ENCODE measurements around the gene ZNF346.
A peak's percentile ranks its signal among the peaks of the same experiment; 100 is the strongest.

ZNF346 gene

DNA sequence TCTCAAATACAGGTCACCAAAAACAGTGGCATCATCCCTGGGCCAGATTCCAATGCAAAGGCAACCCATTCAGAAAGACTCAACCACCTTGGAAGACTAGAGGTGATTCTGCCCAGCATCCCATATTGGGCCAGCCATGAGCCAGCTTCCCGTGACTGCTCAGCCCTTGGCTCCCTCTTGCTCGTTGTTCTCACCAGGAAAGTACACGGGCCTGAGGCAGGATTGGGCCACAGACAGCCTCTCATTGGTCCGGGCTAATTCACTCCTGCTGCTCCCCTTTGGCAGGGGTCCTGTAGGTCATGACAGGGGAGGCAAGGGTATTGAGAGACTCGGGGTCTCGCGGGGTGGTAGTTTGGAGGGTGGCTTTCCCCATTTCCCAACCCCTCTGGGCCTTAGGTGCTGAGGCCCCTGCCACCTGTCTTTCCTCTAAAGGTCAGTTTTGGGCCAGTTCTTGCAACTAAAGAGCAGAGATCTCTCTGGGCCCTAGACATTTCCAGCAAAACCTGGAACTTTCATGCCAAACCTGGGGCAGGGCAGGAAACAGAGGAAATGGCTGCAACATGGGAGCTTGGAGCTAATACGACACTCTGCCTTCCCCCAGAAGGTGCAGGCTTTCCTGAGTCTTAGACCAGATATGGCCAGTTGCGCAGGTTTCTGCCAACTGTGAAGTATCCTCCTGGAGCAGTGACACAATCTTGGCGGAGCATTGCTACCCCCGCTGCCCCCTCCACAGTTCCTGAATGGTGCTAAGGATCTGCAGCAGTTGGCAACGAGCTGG is 42.2 kb downstream of the ZNF346 start:
- H3K36me3 ChIP-seq (replicated peaks), result peaks cover 34% of the 10 kb centered on the region
- H3K9me3 ChIP-seq, result no peaks in the 10 kb centered on the region
- no peaks in the 10 kb centered on the region for H3K27me3 ChIP-seq (ENCODE audit: low read depth)
- H3K4me3 ChIP-seq, result no peak overlapping the region
- H3K4me1 ChIP-seq, result no peaks in the 10 kb centered on the region
- DNase-seq (ENCODE audit: low spot score in 2 of 2), result no peak
- in situ Hi-C loops (cut with MboI; ENCODE audit: low sequenced_read_pairs), result no loop called here

DNA sequence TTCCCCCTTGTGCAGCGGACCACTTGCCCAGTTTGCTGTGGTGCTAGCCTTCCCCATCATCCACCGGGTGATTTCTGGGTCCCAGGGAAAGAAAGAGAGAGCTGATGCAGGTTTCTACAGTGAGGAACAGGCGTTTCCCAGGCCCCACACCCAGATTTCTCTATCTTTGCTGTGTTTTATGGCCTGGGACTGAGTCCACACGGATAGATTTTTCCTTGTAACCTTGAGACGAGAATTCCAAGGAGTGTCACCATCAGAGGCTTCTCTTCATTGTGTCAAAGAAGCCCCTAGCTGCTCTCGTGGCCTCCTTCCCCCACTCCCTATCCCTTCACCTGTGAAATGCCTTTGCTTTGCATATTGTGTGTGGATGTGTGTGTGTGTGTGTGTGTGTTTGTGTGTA is 43.0 kb downstream of the ZNF346 start:
- H3K36me3 ChIP-seq (replicated peaks), result peaks cover 34% of the 10 kb centered on the region
- no peak for DNase-seq (ENCODE audit: low spot score in 2 of 2)

DNA sequence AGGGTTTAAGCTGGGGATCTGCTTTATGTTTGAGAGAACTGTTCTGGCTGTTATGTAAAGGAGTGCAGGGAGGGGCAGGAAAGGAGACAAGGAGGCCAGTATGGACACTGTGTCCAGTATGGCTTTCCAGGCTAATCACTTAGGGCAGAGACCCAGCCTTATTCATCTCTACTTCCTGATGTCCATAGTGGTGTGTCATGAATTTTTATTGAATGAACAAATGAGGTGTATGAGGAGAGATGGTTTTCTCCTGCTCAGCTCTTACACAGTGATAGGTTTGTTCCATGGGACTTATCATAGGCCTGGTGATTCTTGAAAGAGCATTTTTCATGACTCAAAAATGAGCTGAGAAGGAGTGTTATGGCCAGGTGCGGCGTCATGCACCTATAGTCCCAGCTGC is 43.7 kb downstream of the ZNF346 start:
- Histone ChIP-seq H3K4me1 (no peaks in the 10 kb centered on the region), H3K9me3 (no peaks in the 10 kb centered on the region), H3K36me3 (replicated peaks) (peaks cover 34% of the 10 kb centered on the region), H3K27me3 (ENCODE audit: low read depth) (no peaks in the 10 kb centered on the region), H3K4me3 (no peak overlapping the region)
- in situ Hi-C loops (cut with MboI; ENCODE audit: low sequenced_read_pairs), result no loop called here
- DNase-seq (ENCODE audit: low spot score in 2 of 2), result no peak

More for the DNA sequence above, 43.0 kb downstream of the ZNF346 start:
- Histone ChIP-seq H3K27me3 (ENCODE audit: low read depth) (no peaks in the 10 kb centered on the region), H3K9me3 (no peaks in the 10 kb centered on the region), H3K4me1 (no peaks in the 10 kb centered on the region), H3K4me3 (no peak overlapping the region)
- in situ Hi-C loops (cut with MboI; ENCODE audit: low sequenced_read_pairs), result no loop called here

DNA sequence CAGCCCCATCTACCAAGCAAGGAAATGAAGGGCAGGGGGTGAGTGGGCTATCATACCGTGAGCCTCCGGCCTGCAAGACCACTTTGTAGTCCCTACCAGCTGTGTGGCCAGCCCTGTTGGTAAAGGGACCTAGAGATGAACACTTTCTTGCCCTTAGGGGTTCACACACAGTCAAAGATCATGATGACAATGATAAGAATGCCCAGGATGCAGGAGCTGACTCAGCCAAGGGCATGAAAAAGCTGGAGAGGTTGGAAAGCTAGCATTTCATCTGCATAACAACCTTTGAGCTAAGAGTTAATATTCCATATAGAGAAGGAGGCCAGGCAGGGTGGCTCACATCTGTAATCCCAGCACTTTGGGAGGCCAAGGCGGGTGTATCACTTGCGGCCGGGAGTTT is 45.0 kb downstream of the ZNF346 start:
- H3K27me3 ChIP-seq (ENCODE audit: low read depth), result no peaks in the 10 kb centered on the region
- no peaks in the 10 kb centered on the region for H3K9me3 ChIP-seq
- H3K4me1 ChIP-seq, result no peaks in the 10 kb centered on the region
- H3K36me3 ChIP-seq (replicated peaks), result peaks cover 28% of the 10 kb centered on the region
- no peak overlapping the region for H3K4me3 ChIP-seq
- in situ Hi-C loops (cut with MboI; ENCODE audit: low sequenced_read_pairs), result no loop called here
- DNase-seq (ENCODE audit: low spot score in 2 of 2), result no peak

DNA sequence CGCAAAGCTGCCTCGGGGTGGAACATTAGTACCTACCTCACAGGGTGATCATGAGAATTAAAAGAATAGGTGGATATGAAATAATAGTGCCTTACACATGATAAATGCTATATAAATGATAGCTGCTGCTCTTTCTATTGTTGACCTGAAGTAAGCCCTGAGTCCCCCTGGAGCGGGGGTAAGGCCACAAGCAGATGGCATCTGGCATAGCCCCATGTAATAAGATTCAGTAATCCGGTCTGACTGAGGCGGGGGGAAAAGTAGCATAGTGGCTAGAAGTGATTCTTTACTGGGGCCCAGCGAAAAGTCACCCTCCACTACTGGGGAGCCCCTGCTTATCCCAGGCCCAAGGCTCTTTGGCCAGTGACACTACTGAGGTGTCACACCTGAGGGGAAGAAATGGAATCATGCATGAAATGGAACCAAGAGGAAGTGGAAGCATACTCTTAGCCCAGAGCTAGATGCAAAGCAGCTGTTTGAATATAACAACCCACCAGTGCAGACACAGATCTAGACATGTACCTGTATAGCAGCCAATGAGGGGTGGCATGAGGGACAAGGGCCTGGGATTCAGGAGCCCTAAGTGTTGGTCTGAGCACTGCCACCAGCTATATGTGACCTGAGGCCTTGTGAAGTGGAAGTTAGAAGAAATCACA is 48.2 kb downstream of the ZNF346 start:
- H3K36me3 ChIP-seq (replicated peaks), result peaks cover 10% of the 10 kb centered on the region
- no peak overlapping the region for H3K4me3 ChIP-seq

DNA sequence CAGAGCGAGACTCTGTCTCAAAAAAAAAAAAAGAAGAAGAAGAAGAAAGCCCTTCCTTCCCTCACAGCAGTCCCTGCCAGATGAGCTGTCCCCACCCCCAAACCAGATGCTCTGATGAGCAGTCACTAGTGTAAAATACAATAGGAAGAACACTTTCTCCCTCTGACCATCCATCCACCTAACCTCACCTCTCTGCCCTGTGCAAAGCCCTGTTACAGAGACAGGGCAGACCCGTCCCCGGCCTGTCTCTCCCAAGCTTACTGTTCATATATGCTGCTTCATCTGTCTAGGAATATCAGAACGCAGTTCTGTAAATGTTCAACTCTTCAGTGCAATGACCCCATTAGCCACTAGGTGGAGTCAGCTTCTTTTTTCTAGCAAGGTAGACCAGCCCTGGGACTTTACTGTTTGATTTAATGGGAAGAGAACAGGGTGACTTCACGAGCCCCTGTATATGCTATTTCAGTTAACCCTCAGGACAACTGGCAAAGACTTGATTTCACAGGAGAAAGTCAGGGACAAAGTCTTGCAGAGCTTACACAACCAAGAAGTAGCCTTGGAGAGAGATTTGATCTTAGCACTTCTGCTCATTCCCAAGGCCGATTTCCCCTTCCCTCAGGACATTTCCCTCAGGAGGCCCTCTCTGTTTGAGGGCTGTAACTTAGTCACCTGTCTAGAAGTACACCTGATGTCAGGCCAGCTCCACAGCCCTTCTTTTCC is 49.3 kb downstream of the ZNF346 start:
- Histone ChIP-seq H3K9me3 (no peaks in the 10 kb centered on the region), H3K4me1 (peaks cover 1% of the 10 kb centered on the region), H3K27me3 (ENCODE audit: low read depth) (no peaks in the 10 kb centered on the region), H3K4me3 (no peak overlapping the region), H3K36me3 (replicated peaks) (peaks cover 4% of the 10 kb centered on the region; the same call in 1 of the 2 replicates)
- in situ Hi-C loops (cut with MboI; ENCODE audit: low sequenced_read_pairs), result no loop called here
- DNase-seq (ENCODE audit: low spot score in 2 of 2), result peak; percentile 66 to 92

More for the DNA sequence above, 48.2 kb downstream of the ZNF346 start:
- no peaks in the 10 kb centered on the region for H3K9me3 ChIP-seq
- no peaks in the 10 kb centered on the region for H3K27me3 ChIP-seq (ENCODE audit: low read depth)
- H3K4me1 ChIP-seq, result no peaks in the 10 kb centered on the region
- in situ Hi-C loops (cut with MboI; ENCODE audit: low sequenced_read_pairs), result no loop called here
- DNase-seq (ENCODE audit: low spot score in 2 of 2), result no peak

DNA sequence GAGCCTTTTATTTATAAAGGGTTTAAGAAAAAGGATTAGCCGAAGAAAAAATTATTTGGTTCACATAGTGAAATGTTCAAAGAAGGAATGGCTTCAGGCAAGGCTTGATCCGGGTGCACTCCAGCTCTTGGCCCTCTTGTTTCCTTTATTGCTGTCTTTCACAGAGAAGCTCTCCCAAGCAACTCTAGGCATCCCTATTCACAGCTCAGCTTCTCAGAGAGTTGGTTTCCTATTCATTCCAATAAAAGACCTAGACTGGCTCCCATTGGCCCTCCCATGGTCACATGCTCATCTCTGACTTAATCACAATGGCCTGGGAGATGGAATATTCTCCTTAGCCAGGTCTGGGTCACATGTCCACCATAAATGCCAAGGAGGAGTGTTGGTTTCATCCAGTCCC is 54.8 kb downstream of the ZNF346 start:
- in situ Hi-C loops (cut with MboI; ENCODE audit: low sequenced_read_pairs), result no loop called here
- H3K4me3 ChIP-seq, result no peak overlapping the region
- no peaks in the 10 kb centered on the region for H3K36me3 ChIP-seq (replicated peaks)
- peaks cover 10% of the 10 kb centered on the region for H3K4me1 ChIP-seq
- peak; percentile 81 to 96 for DNase-seq (ENCODE audit: low spot score in 2 of 2)
- H3K9me3 ChIP-seq, result no peaks in the 10 kb centered on the region
- H3K27me3 ChIP-seq (ENCODE audit: low read depth), result no peaks in the 10 kb centered on the region

DNA sequence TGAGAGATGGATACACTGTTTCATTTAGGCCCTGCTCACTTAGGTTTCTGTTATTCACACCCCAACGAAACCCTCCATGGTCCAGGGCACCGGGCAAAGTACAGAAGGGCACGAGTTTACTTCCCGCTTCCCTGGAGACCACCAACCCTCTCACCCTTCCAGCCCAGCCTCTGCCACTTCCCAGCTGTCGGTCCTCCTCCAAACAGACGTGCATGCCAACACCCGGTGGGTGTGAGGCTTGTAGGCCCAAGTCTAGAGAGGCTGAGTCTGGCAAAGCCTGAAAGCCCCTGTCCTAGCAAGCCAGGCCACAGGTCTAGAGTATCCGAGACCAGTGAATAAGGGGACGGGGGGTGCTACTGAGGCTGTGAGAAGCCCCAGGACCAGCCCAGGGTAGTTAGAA is 57.1 kb downstream of the ZNF346 start:
- DNase-seq (ENCODE audit: low spot score in 2 of 2), result no peak
- Histone ChIP-seq H3K27me3 (ENCODE audit: low read depth) (no peaks in the 10 kb centered on the region), H3K9me3 (no peaks in the 10 kb centered on the region), H3K4me1 (peaks cover 10% of the 10 kb centered on the region), H3K4me3 (no peak overlapping the region), H3K36me3 (replicated peaks) (no peaks in the 10 kb centered on the region)
- in situ Hi-C loops (cut with MboI; ENCODE audit: low sequenced_read_pairs), result no loop called here

DNA sequence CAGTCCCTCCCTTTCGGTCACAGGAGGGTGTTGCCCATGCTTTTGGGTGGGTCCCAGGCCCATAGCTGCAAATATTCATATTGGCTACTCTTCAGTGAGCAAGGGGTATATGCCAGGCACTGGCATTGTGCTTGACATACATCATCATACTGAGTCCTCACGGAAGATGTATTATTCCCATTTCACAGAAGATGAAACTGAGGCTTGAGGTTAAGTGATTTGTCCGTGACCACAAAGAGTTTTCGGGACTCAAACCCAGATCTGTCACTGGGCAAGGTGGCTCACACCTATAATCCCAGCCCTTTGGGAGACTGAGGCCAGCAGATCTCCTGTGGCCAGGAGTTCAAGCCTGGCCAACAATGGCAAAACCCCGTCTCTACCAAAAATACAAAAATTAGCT is 57.8 kb downstream of the ZNF346 start:
- no peak for DNase-seq (ENCODE audit: low spot score in 2 of 2)

DNA sequence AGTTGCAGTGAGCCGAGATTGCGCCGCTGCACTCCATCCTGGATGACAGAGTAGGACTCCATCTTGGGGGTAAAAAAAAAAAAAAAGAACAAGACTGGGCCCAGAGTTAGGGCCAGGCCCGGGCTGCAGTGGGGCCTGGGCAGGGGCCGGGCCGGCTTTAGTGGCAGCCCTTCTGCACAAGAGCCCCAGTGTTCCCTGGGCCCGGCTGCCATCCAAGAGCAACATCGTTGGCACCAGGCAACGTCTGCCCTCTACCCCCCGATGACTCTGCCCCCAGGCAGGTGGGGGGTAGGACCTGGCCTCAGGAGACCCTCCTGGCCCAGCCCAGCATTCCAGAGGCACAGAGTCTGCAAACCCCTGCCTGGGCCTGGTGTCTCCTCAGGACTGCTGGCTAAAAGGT is 59.4 kb downstream of the ZNF346 start:
- in situ Hi-C loops (cut with MboI; ENCODE audit: low sequenced_read_pairs), result no loop called here
- no peak for DNase-seq (ENCODE audit: low spot score in 2 of 2)
- H3K4me1 ChIP-seq, result peaks cover 19% of the 10 kb centered on the region

More for the DNA sequence above, 57.8 kb downstream of the ZNF346 start:
- no peaks in the 10 kb centered on the region for H3K27me3 ChIP-seq (ENCODE audit: low read depth)
- no peaks in the 10 kb centered on the region for H3K9me3 ChIP-seq
- in situ Hi-C loops (cut with MboI; ENCODE audit: low sequenced_read_pairs), result no loop called here
- H3K4me1 ChIP-seq, result peaks cover 15% of the 10 kb centered on the region
- H3K4me3 ChIP-seq, result no peak overlapping the region
- H3K36me3 ChIP-seq (replicated peaks), result no peaks in the 10 kb centered on the region

DNA sequence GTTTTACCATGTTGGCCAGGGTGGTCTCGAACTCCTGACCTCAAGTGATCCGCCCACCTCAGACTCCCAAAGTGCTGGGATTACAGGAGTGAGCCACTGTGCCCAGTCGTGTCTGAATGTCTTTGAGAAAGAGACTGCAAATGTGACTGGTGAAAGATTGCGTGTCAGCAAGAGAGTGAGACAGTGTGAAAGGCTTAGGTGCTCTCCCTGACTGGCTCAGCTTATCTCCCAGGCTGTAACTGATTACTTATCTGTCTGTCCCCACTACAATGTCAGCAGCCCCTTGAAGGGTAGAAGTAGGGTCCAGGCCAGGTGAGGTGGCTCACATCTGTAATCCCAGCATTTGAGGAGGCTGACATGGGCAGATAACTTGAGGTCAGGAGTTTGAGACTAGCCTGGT is 60.9 kb downstream of the ZNF346 start:
- H3K4me1 ChIP-seq, result peaks cover 16% of the 10 kb centered on the region
- no peaks in the 10 kb centered on the region for H3K9me3 ChIP-seq
- H3K27me3 ChIP-seq (ENCODE audit: low read depth), result no peaks in the 10 kb centered on the region
- in situ Hi-C loops (cut with MboI; ENCODE audit: low sequenced_read_pairs), result no loop called here
- H3K4me3 ChIP-seq, result no peak overlapping the region
- DNase-seq (ENCODE audit: low spot score in 2 of 2), result no peak
- H3K36me3 ChIP-seq (replicated peaks), result no peaks in the 10 kb centered on the region

More for the DNA sequence above, 59.4 kb downstream of the ZNF346 start:
- Histone ChIP-seq H3K27me3 (ENCODE audit: low read depth) (no peaks in the 10 kb centered on the region), H3K9me3 (no peaks in the 10 kb centered on the region), H3K4me3 (no peak overlapping the region), H3K36me3 (replicated peaks) (no peaks in the 10 kb centered on the region)

DNA sequence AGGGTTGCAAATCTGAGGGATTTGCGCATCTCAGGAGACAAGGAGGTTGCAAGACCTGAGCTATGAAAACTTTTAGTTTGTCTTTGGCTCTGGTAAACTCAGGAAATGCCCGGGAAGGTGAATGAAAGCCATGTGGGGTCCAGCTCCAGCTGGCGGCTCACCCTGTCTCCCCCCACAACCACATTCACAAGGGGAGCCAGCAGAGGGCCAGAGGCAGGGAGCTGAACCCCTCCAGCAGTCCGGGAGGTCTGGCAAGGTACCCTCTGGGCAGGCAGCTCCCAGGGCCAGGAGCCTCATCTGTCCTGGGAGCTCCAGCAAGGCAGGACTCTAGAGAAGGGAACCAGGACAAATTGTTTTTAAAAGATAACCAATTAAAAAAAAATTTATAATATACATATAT is 61.7 kb downstream of the ZNF346 start:
- in situ Hi-C loops (cut with MboI; ENCODE audit: low sequenced_read_pairs), result no loop called here
- no peak overlapping the region for H3K4me3 ChIP-seq
- no peaks in the 10 kb centered on the region for H3K27me3 ChIP-seq (ENCODE audit: low read depth)
- H3K36me3 ChIP-seq (replicated peaks), result no peaks in the 10 kb centered on the region
- H3K9me3 ChIP-seq, result no peaks in the 10 kb centered on the region
- peaks cover 16% of the 10 kb centered on the region for H3K4me1 ChIP-seq
- DNase-seq (ENCODE audit: low spot score in 2 of 2), result no peak

DNA sequence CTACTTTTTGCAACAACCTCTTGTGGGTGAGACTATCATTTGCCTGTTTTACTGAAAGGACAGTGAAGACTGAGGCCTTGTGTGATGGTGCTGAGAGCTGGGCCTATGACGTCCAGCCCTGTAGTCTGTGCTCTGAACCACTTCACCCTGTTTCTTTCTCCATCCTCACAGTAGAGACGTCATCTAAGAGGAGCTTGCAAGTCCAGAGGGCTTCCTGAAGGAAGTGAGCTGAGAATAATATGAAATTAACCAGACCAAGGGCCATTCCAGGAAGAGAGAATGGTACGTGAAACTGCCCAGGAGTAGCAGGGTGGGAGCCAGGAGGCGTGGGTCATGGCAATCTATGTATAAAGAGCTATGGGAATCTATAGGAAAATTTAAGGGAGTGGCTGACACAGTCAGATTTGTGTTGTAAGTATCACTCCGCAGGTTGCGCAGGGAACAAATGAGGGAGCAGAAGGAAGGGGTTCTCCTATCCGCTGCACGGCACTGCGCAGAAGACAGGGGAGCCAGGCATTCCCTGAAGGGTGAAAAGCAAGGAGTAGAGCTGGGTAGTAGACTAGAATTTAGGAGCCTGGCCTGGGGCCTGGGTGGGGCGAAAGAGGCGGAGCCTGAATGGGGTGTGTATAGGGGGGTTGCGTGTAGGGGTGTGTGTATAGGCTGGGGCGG is 63.6 kb downstream of the ZNF346 start:
- no peaks in the 10 kb centered on the region for H3K36me3 ChIP-seq (replicated peaks)
- peaks cover 16% of the 10 kb centered on the region for H3K4me1 ChIP-seq
- no peak overlapping the region for H3K4me3 ChIP-seq
- H3K27me3 ChIP-seq (ENCODE audit: low read depth), result no peaks in the 10 kb centered on the region
- DNase-seq (ENCODE audit: low spot score in 2 of 2), result peak in 1 of 2 experiments; percentile 85
- in situ Hi-C loops (cut with MboI; ENCODE audit: low sequenced_read_pairs), result no loop called here
- H3K9me3 ChIP-seq, result no peaks in the 10 kb centered on the region
